NCI-H1105 treated with DMSO at 0.1 percent for 48 hours (cell line): ENCODE results near the gene COMTD1.

Experiments
- DNase-seq: peaks from one replicate; lab custom pipeline; 2025; lab: John Stamatoyannopoulos, UW

COMTD1 gene

GRCh38 chr10:75235375-75236177 lies at the start of gene COMTD1:
COMTD1 (minus strand) TSS chr10:75235957; CDS start chr10:75235928, 29 bp downstream.
- peak; percentile 78 for DNase-seq

- no peak for DNase-seq
These were observed 48.1 kb upstream of the COMTD1 start for GRCh38 chr10:75283671-75284470.

DNA sequence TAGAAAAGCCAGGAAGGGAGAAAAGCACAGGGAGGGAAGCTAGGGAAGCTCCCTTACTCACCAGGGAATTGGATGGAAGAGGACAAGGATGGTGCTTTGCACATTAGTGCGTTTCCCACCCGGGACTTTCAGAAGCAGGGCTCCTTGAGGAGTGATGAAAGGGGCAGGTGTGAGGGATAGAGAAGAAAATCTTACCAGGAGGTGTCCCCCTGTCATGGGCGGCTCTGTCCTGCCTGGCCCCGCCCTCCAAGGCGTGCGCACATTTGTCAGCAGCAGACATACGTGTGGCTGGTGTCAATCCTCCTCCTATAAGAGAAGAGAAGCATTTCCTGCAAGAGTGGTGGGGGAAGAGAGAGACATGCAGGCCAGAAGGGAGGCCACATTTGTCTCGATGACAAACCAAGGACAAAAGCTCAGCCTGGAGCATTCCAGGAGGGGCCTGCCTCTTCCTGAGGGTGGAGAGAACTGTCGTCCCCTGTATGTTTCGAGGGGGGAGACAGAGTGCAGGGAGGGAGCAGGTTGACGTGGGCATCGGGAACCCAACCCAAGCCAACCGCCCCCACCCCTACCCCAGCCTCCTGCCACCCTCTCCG lies 47.4 kb upstream of the COMTD1 start:
- no peak for DNase-seq

GRCh38 chr10:75281974-75282373 lies 46.2 kb upstream of the COMTD1 start:
- no peak for DNase-seq

DNA sequence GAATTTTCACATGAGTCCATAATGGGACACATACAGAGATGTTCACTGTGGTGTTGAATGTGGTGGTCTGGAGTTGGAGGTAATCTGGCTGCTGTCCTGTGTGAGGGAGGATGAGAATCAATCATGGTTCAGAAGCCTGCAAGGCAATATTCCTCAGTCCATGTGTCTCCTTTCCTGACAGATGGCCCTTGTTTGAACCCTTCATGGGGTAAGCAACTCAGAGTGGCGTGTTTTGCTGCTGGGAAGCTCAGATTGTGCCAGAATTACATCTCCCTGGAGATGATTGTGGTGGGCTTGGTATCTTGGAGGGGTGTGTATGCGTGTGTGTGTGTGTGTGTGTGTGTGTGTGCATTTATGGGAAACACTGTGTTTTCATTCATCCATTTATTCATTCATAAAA lies 44.5 kb upstream of the COMTD1 start:
- DNase-seq: no peak

GRCh38 chr10:75276069-75276872 lies 40.5 kb upstream of the COMTD1 start:
- DNase-seq: no peak

- DNase-seq: no peak
These were observed 37.1 kb upstream of the COMTD1 start for GRCh38 chr10:75272896-75273295.

GRCh38 chr10:75272094-75272493 lies 36.3 kb upstream of the COMTD1 start:
- DNase-seq: no peak

DNA sequence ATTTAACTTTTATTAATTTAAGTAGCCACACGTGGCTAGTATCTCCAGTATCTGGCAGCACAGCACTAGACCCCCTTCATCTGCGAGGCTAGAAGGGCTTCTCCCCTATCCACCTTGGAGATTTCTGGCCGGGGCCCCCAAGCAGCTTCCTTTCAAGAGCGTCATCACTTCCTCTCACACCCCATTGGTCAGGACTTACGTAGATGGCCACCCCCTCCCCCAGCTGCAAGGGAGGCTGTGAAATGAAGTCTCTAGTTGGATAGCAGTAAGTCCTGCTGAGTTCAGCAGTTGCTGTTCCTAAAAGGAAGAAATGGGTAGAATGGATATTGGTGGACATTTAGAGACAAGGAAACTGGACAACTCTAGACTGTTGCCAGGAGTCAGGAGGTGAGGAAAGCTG lies 33.8 kb upstream of the COMTD1 start:
- no peak for DNase-seq

- no peak for DNase-seq
These were observed 31.2 kb upstream of the COMTD1 start for GRCh38 chr10:75266945-75267344.

DNA sequence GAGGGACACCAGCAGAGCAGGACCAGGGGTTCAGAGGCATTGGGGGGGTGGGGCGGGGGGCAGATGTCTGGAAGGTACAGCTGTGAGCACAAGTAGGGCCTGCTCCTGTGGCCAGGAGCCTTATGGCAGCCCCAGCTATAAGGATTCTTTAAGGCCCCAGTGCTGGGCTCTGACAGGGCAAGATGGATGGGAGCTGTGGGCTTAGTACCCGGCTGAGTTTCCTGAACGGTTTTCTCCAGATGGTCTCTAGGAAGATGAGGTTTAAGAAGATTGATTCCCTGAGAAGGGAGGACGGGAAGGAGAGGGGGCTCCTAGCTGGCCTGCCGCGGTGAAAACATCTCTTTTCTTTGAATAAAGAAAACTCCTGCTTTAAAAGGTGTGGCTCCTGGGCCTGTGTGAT lies 30.1 kb upstream of the COMTD1 start:
- no peak for DNase-seq

DNA sequence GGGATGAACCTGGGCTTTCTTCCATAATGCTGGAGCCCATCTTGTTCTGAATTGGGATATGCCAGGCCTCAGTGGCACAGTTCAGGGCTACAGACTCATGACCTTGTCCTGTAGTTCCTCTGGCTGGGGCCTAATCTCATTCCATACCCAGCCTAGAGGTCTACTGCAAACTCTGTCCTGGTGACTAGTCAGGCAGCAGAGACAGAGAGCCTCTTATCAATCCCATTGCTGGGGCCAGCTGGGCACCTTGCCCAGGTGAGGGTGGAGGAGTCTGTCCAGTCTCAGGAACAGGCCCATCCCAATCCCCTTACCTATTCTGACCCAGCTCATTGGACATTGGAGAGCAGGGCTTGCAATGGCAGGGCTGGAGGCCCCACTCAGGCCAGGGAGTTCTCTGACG lies 28.0 kb upstream of the COMTD1 start:
- no peak for DNase-seq

DNA sequence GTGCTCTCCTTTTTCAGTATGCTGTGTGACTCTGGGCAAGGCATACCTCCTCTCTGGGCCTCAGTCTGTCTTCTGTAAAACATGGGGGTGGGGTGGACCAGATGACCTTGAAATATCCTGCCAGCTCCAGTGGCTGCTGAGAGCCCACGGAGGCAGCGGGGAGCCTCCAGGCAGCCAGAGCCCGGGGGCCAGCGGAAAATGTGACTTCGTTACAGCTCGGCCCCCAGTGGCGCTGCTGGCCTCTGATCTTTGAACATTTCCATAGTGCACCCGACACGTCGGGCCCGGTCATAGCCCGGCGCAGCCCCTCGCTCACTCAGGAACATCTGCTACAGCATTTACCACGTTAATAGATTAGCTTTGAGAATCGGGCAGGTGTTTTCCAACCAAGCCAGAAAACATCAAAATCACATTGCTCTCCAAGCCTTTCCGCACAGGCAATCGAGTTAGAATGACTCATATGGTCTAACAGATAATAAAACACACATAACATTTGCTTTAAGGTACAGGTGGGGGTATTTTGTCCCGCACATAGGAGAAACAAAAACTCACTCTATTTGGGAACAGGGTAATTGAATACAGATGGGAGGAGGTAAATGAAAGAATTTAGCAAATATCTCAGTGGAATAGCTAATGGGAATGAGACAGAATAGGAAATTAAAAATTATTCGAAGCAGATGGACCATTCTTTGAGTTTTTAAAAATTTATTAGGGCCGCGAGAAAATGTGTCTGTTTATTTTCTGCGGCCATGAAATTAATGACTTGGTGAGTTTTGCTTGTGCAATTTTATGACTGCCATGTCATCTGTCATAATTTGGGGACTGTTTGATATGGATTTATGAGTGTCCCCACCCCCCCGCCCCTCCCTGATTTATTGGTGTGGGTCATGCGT lies 26.3 kb upstream of the COMTD1 start:
- no peak for DNase-seq

GRCh38 chr10:75260990-75261389 lies 25.2 kb upstream of the COMTD1 start:
- DNase-seq: no peak

DNA sequence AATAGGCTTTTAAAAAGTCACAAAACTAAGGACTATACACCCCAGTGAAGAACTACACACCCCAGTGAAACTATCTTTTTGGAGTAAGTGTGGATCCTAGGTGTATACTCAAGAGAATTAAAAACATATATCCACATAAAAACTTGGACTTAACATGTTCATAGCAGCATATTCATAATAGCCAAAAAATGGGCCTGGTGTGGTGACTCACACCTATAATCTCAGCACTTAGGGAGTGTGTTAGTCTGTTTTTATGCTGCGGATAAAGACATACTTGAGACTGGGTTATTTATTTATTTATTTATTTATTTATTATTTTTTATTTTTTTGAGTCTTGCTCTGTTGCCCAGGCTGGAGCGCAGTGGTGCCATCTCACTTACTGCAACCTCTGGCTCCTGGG lies 19.0 kb upstream of the COMTD1 start:
- no peak for DNase-seq

GRCh38 chr10:75253281-75254220 lies 17.8 kb upstream of the COMTD1 start:
- no peak for DNase-seq

GRCh38 chr10:75250934-75251333 lies 15.2 kb upstream of the COMTD1 start:
- peak; percentile 16 for DNase-seq

GRCh38 chr10:75247797-75248196 lies 12.0 kb upstream of the COMTD1 start:
- no peak for DNase-seq

- no peak for DNase-seq
These were observed 10.7 kb upstream of the COMTD1 start for GRCh38 chr10:75246506-75246905.
